CD4-positive, CD25-positive, alpha-beta regulatory T cell (primary cell): ENCODE data around the gene ARMC7. TPM values are rescaled to one million over a fixed set of nuclear protein-coding genes. Genes with fewer than 3 reads are reported as not detected.
"Not testable (repeated sequence)": the region's sequence is repeated elsewhere in the genome, so short reads cannot be mapped to it uniquely, and the experiment has no call there.

ENCODE experiments used
- ATAC-seq, 2 donors: fragments of 150-1000 bp; cut with Tn5 transposase; one replicate each; pipeline ENCODE4 v1.10.0; 2021; ENCODE audit warnings: low read depth in 2 of 2, moderate number of reproducible peaks in 2 of 2, moderate library complexity in 1 of 2
- DNase-seq, 3 donors: peaks; one replicate each; pipeline versions ENCODE4 v3.0.0 to v3.0.0-alpha.2; 2012 to 2022; ENCODE audit warnings: mixed read lengths in 1 of 3
- H3K27ac ChIP-seq: one replicate; pipeline ENCODE4 v1.7.0; 2013; ENCODE audit warnings: mild to moderate bottlenecking, low read length; ENCODE audit not compliant: insufficient read depth, poor library complexity, severe bottlenecking
- H3K27me3 ChIP-seq: one replicate; pipeline ENCODE4 v1.7.0; 2013; ENCODE audit warnings: low read length; ENCODE audit not compliant: control insufficient read depth, insufficient read depth
- H3K36me3 ChIP-seq: one replicate; pipeline ENCODE4 v1.7.0; 2013; ENCODE audit warnings: mild to moderate bottlenecking, low read length, moderate library complexity; ENCODE audit not compliant: control insufficient read depth, insufficient read depth
- H3K4me1 ChIP-seq: 2 replicates; pipeline ENCODE4 v1.7.0; 2013; ENCODE audit warnings: mild to moderate bottlenecking, low read length; ENCODE audit not compliant: insufficient read depth, control insufficient read depth, poor library complexity, severe bottlenecking
- H3K4me3 ChIP-seq: one replicate; pipeline ENCODE4 v1.7.0; 2013; ENCODE audit warnings: low read depth, mild to moderate bottlenecking, low read length, moderate library complexity
- H3K9me3 ChIP-seq, 2 experiments: 1 replicate in 1 of 2; 2 replicates in 1 of 2; pipeline ENCODE4 v1.7.0; 2013; ENCODE audit warnings: low read length in 2 of 2, mild to moderate bottlenecking in 1 of 2, moderate library complexity in 1 of 2; ENCODE audit not compliant: control insufficient read depth in 2 of 2
- H3K27ac Mint-ChIP-seq, 3 donors: one replicate each; pipeline ENCODE4 v1.8.0; 2020 to 2022; ENCODE audit warnings: mild to moderate bottlenecking in 3 of 3, mixed read lengths in 3 of 3, moderate library complexity in 2 of 3
- H3K27me3 Mint-ChIP-seq: one replicate; pipeline ENCODE4 v1.8.0; 2022; ENCODE audit warnings: mild to moderate bottlenecking, mixed read lengths
- H3K36me3 Mint-ChIP-seq: one replicate; pipeline ENCODE4 v1.8.0; 2020; ENCODE audit warnings: mixed read lengths
- H3K4me1 Mint-ChIP-seq, 4 donors: one replicate each; pipeline ENCODE4 v1.8.0; 2020 to 2022; ENCODE audit warnings: mixed read lengths in 4 of 4, mild to moderate bottlenecking in 1 of 4
- H3K4me3 Mint-ChIP-seq, 4 donors: one replicate each; pipeline ENCODE4 v1.8.0; 2020 to 2022; ENCODE audit warnings: mild to moderate bottlenecking in 4 of 4, mixed read lengths in 4 of 4, moderate library complexity in 3 of 4
- H3K9me3 Mint-ChIP-seq, 7 donors: one replicate each; pipeline ENCODE4 v1.8.0; 2020 to 2022; ENCODE audit warnings: mixed read lengths in 7 of 7, mild to moderate bottlenecking in 3 of 7, moderate library complexity in 2 of 7
- polyA plus RNA-seq, 4 donors: library from polyadenylated mRNA; unstranded; fragments of 300-500 nt; fragmentation: Illumina TruSeq; gene quantifications; one replicate each; pipeline ENCODE4 v1.2.3, GENCODE V29; 2021
- total RNA-seq: library from RNA; stranded (reverse); gene quantifications from one replicate; pipeline ENCODE4 v1.2.3, GENCODE V29; 2022

The ARMC7 gene
- total and polyA plus RNA-seq, 5 donors from 2014 or later = 3.1 to 12.8 (median 4.4) TPM

GRCh38 chr17:75155191-75155601 lies 45.4 kb downstream of the ARMC7 start:
- peak overlapping the region; percentile 5 to 94 (median 52) for H3K4me3 Mint-ChIP-seq
- peak overlapping the region in 2 of 3 donors; percentile 89 to 92 for H3K27ac Mint-ChIP-seq
- ATAC-seq (no peak), DNase-seq (no peak)
- H3K9me3 Mint-ChIP-seq = no peaks in the 10 kb centered on the region
- Histone ChIP-seq H3K27me3 (no peaks in the 10 kb centered on the region), H3K4me3 (peak overlapping the region; percentile 68), H3K27ac (peak overlapping the region; percentile 78), H3K36me3 (no peaks in the 10 kb centered on the region), H3K4me1 (peaks cover 31% of the 10 kb centered on the region), H3K9me3 (no peaks in the 10 kb centered on the region)
- H3K4me1 Mint-ChIP-seq = peaks cover 12 to 37% (median 21%) of the 10 kb centered on the region in 4 donors
- peaks cover 4% of the 10 kb centered on the region for H3K27me3 Mint-ChIP-seq
- no peaks in the 10 kb centered on the region for H3K36me3 Mint-ChIP-seq

DNA sequence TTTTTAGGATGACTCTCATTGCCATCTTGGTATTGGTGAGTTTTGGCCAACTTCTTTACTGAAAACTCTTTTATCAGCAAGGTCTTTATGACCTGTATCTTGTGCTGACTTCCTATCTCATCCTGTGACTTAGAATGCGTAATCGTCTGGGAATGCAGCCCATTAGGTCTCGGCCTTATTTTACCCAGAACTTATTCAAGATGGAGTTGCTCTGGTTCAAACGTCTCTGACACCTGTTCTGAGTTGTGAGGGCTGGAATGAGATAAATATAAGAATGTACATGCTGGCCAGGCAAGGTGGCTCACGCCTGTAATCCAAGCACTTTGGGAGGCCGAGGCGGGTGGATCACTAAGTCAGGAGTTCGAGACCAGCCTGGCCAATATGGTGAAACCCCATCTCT lies 48.7 kb downstream of the ARMC7 start:
- H3K27me3 ChIP-seq, H3K4me3 Mint-ChIP-seq, ATAC-seq, H3K27ac ChIP-seq, H3K36me3 Mint-ChIP-seq, H3K27me3 Mint-ChIP-seq, DNase-seq, H3K4me3 ChIP-seq, H3K9me3 Mint-ChIP-seq, H3K36me3 ChIP-seq, H3K9me3 ChIP-seq, H3K27ac Mint-ChIP-seq: not testable (repeated sequence)
- H3K4me1 ChIP-seq = peaks cover 14% of the 10 kb centered on the region
- H3K4me1 Mint-ChIP-seq = peaks cover 0 to 18% (median 8%) of the 10 kb centered on the region in 4 donors

GRCh38 chr17:75159196-75160031 lies 49.6 kb downstream of the ARMC7 start:
- Histone ChIP-seq H3K4me1 (peaks cover 10% of the 10 kb centered on the region), H3K27me3 (no peaks in the 10 kb centered on the region), H3K4me3 (no peak overlapping the region), H3K36me3 (peaks cover 2% of the 10 kb centered on the region), H3K9me3 (no peaks in the 10 kb centered on the region), H3K27ac (no peak overlapping the region)
- DNase-seq = no peak
- H3K27ac Mint-ChIP-seq = peak overlapping the region; percentile 29 to 52 (median 42)
- ATAC-seq = no peak
- H3K4me1 Mint-ChIP-seq = peaks cover 0 to 18% (median 7%) of the 10 kb centered on the region in 4 donors
- H3K9me3 Mint-ChIP-seq = no peaks in the 10 kb centered on the region
- H3K36me3 Mint-ChIP-seq = no peaks in the 10 kb centered on the region
- H3K4me3 Mint-ChIP-seq = no peak overlapping the region
- H3K27me3 Mint-ChIP-seq = peaks cover 4% of the 10 kb centered on the region

- H3K27ac ChIP-seq = peak overlapping the region; percentile 14
- peaks cover 4% of the 10 kb centered on the region for H3K27me3 Mint-ChIP-seq
- no peaks in the 10 kb centered on the region for H3K36me3 Mint-ChIP-seq
- peak overlapping the region in 1 of 3 donors; percentile 29 for H3K27ac Mint-ChIP-seq
- H3K27me3 ChIP-seq = no peaks in the 10 kb centered on the region
- DNase-seq (no peak), ATAC-seq (no peak)
- H3K4me3 ChIP-seq = no peak overlapping the region
- peaks cover 0 to 10% (median 4%) of the 10 kb centered on the region in 4 donors for H3K4me1 Mint-ChIP-seq
- H3K9me3 Mint-ChIP-seq = no peaks in the 10 kb centered on the region
- H3K4me3 Mint-ChIP-seq = no peak overlapping the region
- peaks cover 2% of the 10 kb centered on the region for H3K4me1 ChIP-seq
- H3K9me3 ChIP-seq = no peaks in the 10 kb centered on the region
- peaks cover 2% of the 10 kb centered on the region for H3K36me3 ChIP-seq
Measured at GRCh38 chr17:75160211-75160610, 50.4 kb downstream of the ARMC7 start.

DNA sequence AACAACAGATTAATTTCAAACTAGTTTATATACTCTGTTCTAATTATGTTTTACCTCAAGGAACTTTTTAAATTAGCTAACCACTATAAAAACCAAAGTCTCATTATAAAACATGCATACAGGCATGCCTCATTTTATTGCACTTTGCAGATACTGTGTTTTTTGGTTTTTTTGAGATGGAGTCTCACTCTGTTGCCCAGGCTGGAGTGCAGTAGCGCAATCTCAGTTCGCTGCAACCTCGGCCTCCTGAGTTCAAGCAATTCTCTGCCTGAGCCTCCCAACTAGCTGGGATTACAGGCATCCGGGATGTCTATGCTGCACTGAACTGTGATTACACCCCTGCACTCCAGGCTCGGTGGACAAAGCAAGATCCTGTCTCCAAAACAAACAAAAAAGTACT lies 53.3 kb downstream of the ARMC7 start:
- H3K9me3 ChIP-seq = no peaks in the 10 kb centered on the region
- Mint-ChIP-seq H3K27ac (no peak overlapping the region), H3K36me3 (peaks cover 9% of the 10 kb centered on the region), H3K4me3 (no peak overlapping the region), H3K27me3 (no peaks in the 10 kb centered on the region), H3K9me3 (no peaks in the 10 kb centered on the region), H3K4me1 (no peaks in the 10 kb centered on the region)
- DNase-seq (no peak), ATAC-seq (no peak)
- peaks cover 20% of the 10 kb centered on the region for H3K36me3 ChIP-seq
- no peaks in the 10 kb centered on the region for H3K27me3 ChIP-seq
- no peaks in the 10 kb centered on the region for H3K4me1 ChIP-seq
- no peak overlapping the region for H3K27ac ChIP-seq
- H3K4me3 ChIP-seq = no peak overlapping the region

GRCh38 chr17:75164606-75165005 lies 54.8 kb downstream of the ARMC7 start:
- not testable (repeated sequence) for H3K4me3 Mint-ChIP-seq, H3K27ac ChIP-seq, H3K9me3 Mint-ChIP-seq, H3K27me3 ChIP-seq, ATAC-seq, H3K4me1 Mint-ChIP-seq, H3K9me3 ChIP-seq, H3K27ac Mint-ChIP-seq, DNase-seq, H3K36me3 Mint-ChIP-seq, H3K27me3 Mint-ChIP-seq, H3K4me1 ChIP-seq, H3K4me3 ChIP-seq
- H3K36me3 ChIP-seq = peaks cover 28% of the 10 kb centered on the region

- Histone ChIP-seq H3K9me3 (no peaks in the 10 kb centered on the region), H3K4me3 (no peak overlapping the region), H3K27me3 (no peaks in the 10 kb centered on the region), H3K27ac (peak overlapping the region; percentile 6), H3K36me3 (peaks cover 40% of the 10 kb centered on the region), H3K4me1 (peaks cover 15% of the 10 kb centered on the region)
- ATAC-seq (no peak), DNase-seq (no peak)
- Mint-ChIP-seq H3K36me3 (peaks cover 21% of the 10 kb centered on the region), H3K4me1 (peaks cover 6 to 19% (median 13%) of the 10 kb centered on the region in 4 donors), H3K4me3 (no peak overlapping the region), H3K27ac (no peak overlapping the region), H3K9me3 (no peaks in the 10 kb centered on the region), H3K27me3 (no peaks in the 10 kb centered on the region)
Measured at GRCh38 chr17:75168998-75169397, 59.2 kb downstream of the ARMC7 start.

GRCh38 chr17:75173526-75173925 lies 63.8 kb downstream of the ARMC7 start:
- Mint-ChIP-seq H3K36me3 (peaks cover 24% of the 10 kb centered on the region), H3K4me3 (peak overlapping the region in 1 of 4 donors; percentile 15)

More at GRCh38 chr17:75173526-75173925, 63.8 kb downstream of the ARMC7 start:
- DNase-seq (no peak), ATAC-seq (no peak)
- H3K4me3 ChIP-seq = no peak overlapping the region
- Mint-ChIP-seq H3K4me1 (peaks cover 11 to 32% (median 19%) of the 10 kb centered on the region in 4 donors), H3K9me3 (no peaks in the 10 kb centered on the region), H3K27ac (peak overlapping the region in 2 of 3 donors; percentile 28 to 63), H3K27me3 (no peaks in the 10 kb centered on the region)
- no peaks in the 10 kb centered on the region for H3K27me3 ChIP-seq
- peaks cover 23% of the 10 kb centered on the region for H3K4me1 ChIP-seq
- H3K27ac ChIP-seq = no peak overlapping the region
- H3K36me3 ChIP-seq = peaks cover 53% of the 10 kb centered on the region
- no peaks in the 10 kb centered on the region for H3K9me3 ChIP-seq
